SIG-M5 treated with dmso at 0.1 percent for 504 hours (cell line): ENCODE measurements around the gene POLR2I.

Experiments
- DNase-seq: peaks from one replicate; lab custom pipeline; 2025; ENCODE audit not compliant: unreplicated experiment; lab: John Stamatoyannopoulos, UW

The POLR2I gene

DNA sequence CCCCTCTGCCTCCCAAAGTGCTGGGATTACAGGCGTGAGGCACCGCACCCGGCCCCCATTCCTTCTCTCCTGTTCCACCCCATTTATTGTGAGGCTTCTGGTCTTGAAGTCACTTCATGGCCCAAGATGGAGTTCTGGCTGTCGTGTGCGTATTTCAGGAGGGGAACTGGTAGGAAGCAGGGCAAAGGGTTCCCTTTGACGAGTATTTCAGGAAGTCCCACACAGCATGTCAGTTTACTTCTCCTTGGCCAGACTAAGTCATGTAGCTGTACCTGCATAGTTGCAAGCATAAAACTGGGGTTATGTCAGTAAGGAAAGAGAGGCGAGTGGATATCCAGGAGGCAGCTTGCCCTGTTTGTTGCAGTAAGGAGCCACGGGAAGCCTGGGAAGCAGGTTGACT is 49.8 kb downstream of the POLR2I start:
- no peak for DNase-seq
